ENCODE data around the gene TMSB15B. TPM values are rescaled to one million over a fixed set of nuclear protein-coding genes. Genes with fewer than 3 reads are reported as not detected.
"Not testable (repeated sequence)": the region's sequence is repeated elsewhere in the genome, so short reads cannot be mapped to it uniquely, and the experiment has no call there.

The TMSB15B gene
- polyA plus RNA-seq, 1 donor (not counting 4 experiments of a cell fraction or from before 2014, with no cell fraction given) = 11.5 TPM

DNA sequence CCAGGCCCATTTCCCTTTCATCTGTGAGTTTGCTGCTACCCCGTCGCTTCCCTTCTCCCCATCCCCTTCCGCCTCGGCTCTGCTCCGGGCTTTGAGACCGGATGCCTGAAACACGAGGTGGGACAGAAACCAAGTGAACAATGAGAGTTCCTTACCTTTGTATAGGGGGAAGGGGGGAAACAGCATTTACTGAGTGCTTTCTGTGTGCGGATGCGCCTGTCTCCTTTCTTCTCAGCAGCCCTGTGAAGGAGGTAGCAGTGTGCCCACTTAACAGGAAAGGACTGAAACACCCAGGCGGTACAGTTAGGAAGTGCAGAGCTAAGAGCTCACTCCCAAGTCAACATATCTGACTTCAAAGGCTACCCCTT, 43.2 kb upstream of the TMSB15B start:
- dilution Hi-C loops (cut with MboI; ENCODE audit: extremely low pct_ligation_motif_present, low sequenced_read_pairs) = no loop called here
- Histone ChIP-seq H3K79me2 (ENCODE audit: control insufficient read depth, insufficient read depth, low read length) (no peaks in the 10 kb centered on the region), H3K4me1 (ENCODE audit: control insufficient read depth, extremely low read depth, insufficient read depth, low read length) (no peaks in the 10 kb centered on the region), H3K27ac (ENCODE audit: control insufficient read depth, insufficient read depth, low read length) (peak overlapping the region; percentile 2), H3K4me3 (ENCODE audit: control insufficient read depth in 2 of 3, extremely low read depth in 1 of 3, insufficient read depth in 2 of 3, low read depth in 1 of 3, low read length in 3 of 3) (peak overlapping the region; percentile 49 to 73 (median 67)), H3K4me2 (ENCODE audit: control insufficient read depth, extremely low read depth, insufficient read depth, low read depth, low read length) (peak overlapping the region; percentile 61), H3K9ac (ENCODE audit: control insufficient read depth, extremely low read depth, insufficient read depth, low read length) (peak overlapping the region; percentile 56), H4K20me1 (ENCODE audit: control insufficient read depth, extremely low read depth, insufficient read depth, low read length) (no peaks in the 10 kb centered on the region), H3K9me3 (ENCODE audit: control insufficient read depth, low read depth, low read length) (no peaks in the 10 kb centered on the region), H3K27me3 (ENCODE audit: control insufficient read depth, extremely low read depth, insufficient read depth, low read length) (no peaks in the 10 kb centered on the region), H3K9me1 (ENCODE audit: control insufficient read depth, extremely low read depth, insufficient read depth, low read length) (no peaks in the 10 kb centered on the region), H2AFZ (ENCODE audit: control insufficient read depth, low read length) (peak overlapping the region; percentile 59), H3K36me3 (ENCODE audit: control insufficient read depth in 2 of 2, extremely low read depth in 1 of 2, insufficient read depth in 2 of 2, low read length in 2 of 2) (no peaks in the 10 kb centered on the region)
- TF ChIP-seq EZH2 (IDR thresholded peaks at IDR 0.05; ENCODE audit: low read length) = no peak
- peak in 2 of 3 experiments; percentile 25 to 27 for TF ChIP-seq CTCF (optimal IDR thresholded peaks at IDR 0.05 in 1 of 3, IDR thresholded peaks at IDR 0.05 in 1 of 3, conservative IDR thresholded peaks at IDR 0.05 in 1 of 3; ENCODE audit: extremely low read depth in 1 of 3, insufficient read depth in 2 of 3, low read length in 3 of 3)
- DNase-seq (ENCODE audit: low read depth, low spot score) (no peak), FAIRE-seq (no peak)

- H3K79me2 ChIP-seq (ENCODE audit: control insufficient read depth, insufficient read depth, low read length); dilution Hi-C loops (cut with MboI; ENCODE audit: extremely low pct_ligation_motif_present, low sequenced_read_pairs); H3K9ac ChIP-seq (ENCODE audit: control insufficient read depth, extremely low read depth, insufficient read depth, low read length); H3K9me3 ChIP-seq (ENCODE audit: control insufficient read depth, low read depth, low read length); H3K36me3 ChIP-seq (ENCODE audit: control insufficient read depth in 2 of 2, extremely low read depth in 1 of 2, insufficient read depth in 2 of 2, low read length in 2 of 2); H3K9me1 ChIP-seq (ENCODE audit: control insufficient read depth, extremely low read depth, insufficient read depth, low read length); H3K4me2 ChIP-seq (ENCODE audit: control insufficient read depth, extremely low read depth, insufficient read depth, low read depth, low read length); H3K4me3 ChIP-seq (ENCODE audit: control insufficient read depth in 2 of 3, extremely low read depth in 1 of 3, insufficient read depth in 2 of 3, low read depth in 1 of 3, low read length in 3 of 3); FAIRE-seq; H3K4me1 ChIP-seq (ENCODE audit: control insufficient read depth, extremely low read depth, insufficient read depth, low read length); DNase-seq (ENCODE audit: low read depth, low spot score); H3K27ac ChIP-seq (ENCODE audit: control insufficient read depth, insufficient read depth, low read length); H2AFZ ChIP-seq (ENCODE audit: control insufficient read depth, low read length); H3K27me3 ChIP-seq (ENCODE audit: control insufficient read depth, extremely low read depth, insufficient read depth, low read length); H4K20me1 ChIP-seq (ENCODE audit: control insufficient read depth, extremely low read depth, insufficient read depth, low read length): not testable (repeated sequence)
Measured at GRCh38 chrX:103920515-103920914, 41.9 kb upstream of the TMSB15B start.

DNA sequence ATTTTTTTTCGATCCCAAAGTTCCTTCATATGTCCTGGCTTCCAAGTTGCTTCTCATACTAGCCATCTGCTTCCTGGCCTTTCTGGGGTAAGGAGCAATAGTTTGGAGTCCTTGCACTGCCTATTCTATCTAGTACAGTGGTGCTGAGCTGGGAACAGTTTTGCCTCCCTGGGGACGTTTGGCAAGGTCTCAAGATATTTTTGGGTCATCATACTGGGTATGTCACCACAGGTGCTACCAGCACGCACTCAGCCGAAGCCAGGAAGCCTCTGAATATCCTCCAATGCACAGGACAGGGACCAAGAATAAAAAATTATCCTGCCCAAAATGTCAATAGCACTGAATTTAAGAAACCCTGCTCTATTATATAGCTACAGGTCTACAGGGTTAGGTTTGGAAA, 35.4 kb upstream of the TMSB15B start:
- Histone ChIP-seq H3K27ac (ENCODE audit: control insufficient read depth, insufficient read depth, low read length) (no peak overlapping the region), H3K4me1 (ENCODE audit: control insufficient read depth, extremely low read depth, insufficient read depth, low read length) (no peaks in the 10 kb centered on the region), H3K9ac (ENCODE audit: control insufficient read depth, extremely low read depth, insufficient read depth, low read length) (no peak overlapping the region), H3K79me2 (ENCODE audit: control insufficient read depth, insufficient read depth, low read length) (no peaks in the 10 kb centered on the region), H3K27me3 (ENCODE audit: control insufficient read depth, extremely low read depth, insufficient read depth, low read length) (no peaks in the 10 kb centered on the region), H2AFZ (ENCODE audit: control insufficient read depth, low read length) (no peak overlapping the region), H4K20me1 (ENCODE audit: control insufficient read depth, extremely low read depth, insufficient read depth, low read length) (no peaks in the 10 kb centered on the region), H3K4me3 (ENCODE audit: control insufficient read depth in 2 of 3, extremely low read depth in 1 of 3, insufficient read depth in 2 of 3, low read depth in 1 of 3, low read length in 3 of 3) (no peak overlapping the region), H3K9me1 (ENCODE audit: control insufficient read depth, extremely low read depth, insufficient read depth, low read length) (no peaks in the 10 kb centered on the region), H3K36me3 (ENCODE audit: control insufficient read depth in 2 of 2, extremely low read depth in 1 of 2, insufficient read depth in 2 of 2, low read length in 2 of 2) (no peaks in the 10 kb centered on the region), H3K4me2 (ENCODE audit: control insufficient read depth, extremely low read depth, insufficient read depth, low read depth, low read length) (no peak overlapping the region), H3K9me3 (ENCODE audit: control insufficient read depth, low read depth, low read length) (no peaks in the 10 kb centered on the region)
- DNase-seq (ENCODE audit: low read depth, low spot score) (no peak), FAIRE-seq (no peak)
- TF ChIP-seq EZH2 (IDR thresholded peaks at IDR 0.05; ENCODE audit: low read length) (no peak), CTCF (optimal IDR thresholded peaks at IDR 0.05 in 1 of 3, IDR thresholded peaks at IDR 0.05 in 1 of 3, conservative IDR thresholded peaks at IDR 0.05 in 1 of 3; ENCODE audit: extremely low read depth in 1 of 3, insufficient read depth in 2 of 3, low read length in 3 of 3) (no peak)
- dilution Hi-C loops (cut with MboI; ENCODE audit: extremely low pct_ligation_motif_present, low sequenced_read_pairs) = no loop called here
